ENCODE measurements around the gene APOBR.

- no peak for TF ChIP-seq CTCF (conservative IDR thresholded peaks at IDR 0.05 in 1 of 2, IDR thresholded peaks at IDR 0.05 in 1 of 2; ENCODE audit: extremely low read depth in 1 of 2, insufficient read depth in 1 of 2, low read depth in 1 of 2, low read length in 2 of 2)
- TF ChIP-seq EZH2 (IDR thresholded peaks at IDR 0.05; ENCODE audit: borderline replicate concordance, low read length): no peak
Measured at GRCh38 chr16:28486266-28486665, 8.2 kb upstream of the APOBR start.
